ENCODE measurements around the gene AGR3.

DNA sequence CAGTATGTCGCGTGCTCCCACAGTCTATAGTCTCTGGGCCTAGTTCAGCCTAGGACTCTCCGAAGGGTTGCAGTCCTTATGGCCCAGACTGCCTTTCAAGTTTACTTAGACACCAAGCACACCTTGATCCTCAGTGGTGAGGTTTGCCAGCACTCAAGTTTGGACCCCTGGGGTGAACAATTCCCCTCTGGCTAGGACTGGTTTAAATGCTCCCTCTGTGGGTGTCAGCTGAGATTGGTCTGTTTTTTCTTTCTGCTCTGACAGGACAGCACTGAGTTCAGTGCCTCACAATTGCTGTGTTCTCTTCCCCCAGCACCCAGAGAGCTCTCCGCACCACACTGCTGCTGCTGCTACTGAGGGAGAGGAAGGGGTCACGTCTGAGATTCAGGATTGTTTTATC is 31.9 kb upstream of the AGR3 start:
- TF ChIP-seq, protein P1, sequence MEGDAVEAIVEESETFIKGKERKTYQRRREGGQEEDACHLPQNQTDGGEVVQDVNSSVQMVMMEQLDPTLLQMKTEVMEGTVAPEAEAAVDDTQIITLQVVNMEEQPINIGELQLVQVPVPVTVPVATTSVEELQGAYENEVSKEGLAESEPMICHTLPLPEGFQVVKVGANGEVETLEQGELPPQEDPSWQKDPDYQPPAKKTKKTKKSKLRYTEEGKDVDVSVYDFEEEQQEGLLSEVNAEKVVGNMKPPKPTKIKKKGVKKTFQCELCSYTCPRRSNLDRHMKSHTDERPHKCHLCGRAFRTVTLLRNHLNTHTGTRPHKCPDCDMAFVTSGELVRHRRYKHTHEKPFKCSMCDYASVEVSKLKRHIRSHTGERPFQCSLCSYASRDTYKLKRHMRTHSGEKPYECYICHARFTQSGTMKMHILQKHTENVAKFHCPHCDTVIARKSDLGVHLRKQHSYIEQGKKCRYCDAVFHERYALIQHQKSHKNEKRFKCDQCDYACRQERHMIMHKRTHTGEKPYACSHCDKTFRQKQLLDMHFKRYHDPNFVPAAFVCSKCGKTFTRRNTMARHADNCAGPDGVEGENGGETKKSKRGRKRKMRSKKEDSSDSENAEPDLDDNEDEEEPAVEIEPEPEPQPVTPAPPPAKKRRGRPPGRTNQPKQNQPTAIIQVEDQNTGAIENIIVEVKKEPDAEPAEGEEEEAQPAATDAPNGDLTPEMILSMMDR (IDR thresholded peaks at IDR 0.05) = no peak
- TF ChIP-seq POLR2A (IDR thresholded peaks at IDR 0.05) = no peak
